ENCODE data around the gene BCAS1.

BCAS1 gene

GRCh38 chr20:54047048-54047447 lies 23.3 kb downstream of the BCAS1 start:
- no peak for DNase-seq

GRCh38 chr20:54044156-54044555 lies 26.2 kb downstream of the BCAS1 start:
- DNase-seq = no peak

- no peak for DNase-seq
These were observed 27.1 kb downstream of the BCAS1 start for GRCh38 chr20:54043076-54043967.

DNA sequence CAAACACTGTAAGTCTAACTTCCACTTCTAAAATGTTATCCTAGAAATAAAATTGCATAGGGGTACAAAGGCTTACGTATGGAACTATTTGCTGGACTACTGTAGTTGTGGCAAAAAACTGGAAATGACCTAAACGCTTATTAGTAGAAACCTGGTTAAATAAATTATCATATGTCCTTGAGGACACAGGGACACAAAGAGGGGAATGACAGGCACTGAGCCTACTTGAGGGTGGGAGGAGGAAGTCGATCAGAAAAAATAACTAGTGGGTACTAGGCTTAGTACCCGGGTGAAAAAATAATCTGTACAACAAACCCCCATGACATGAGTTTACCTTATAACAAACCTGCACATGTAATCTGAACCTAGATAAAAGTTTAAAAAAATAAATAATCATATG lies 28.4 kb downstream of the BCAS1 start:
- no peak for DNase-seq

- no peak for DNase-seq
These were observed 29.1 kb downstream of the BCAS1 start for GRCh38 chr20:54041336-54041735.

- DNase-seq = no peak
These were observed 29.9 kb downstream of the BCAS1 start for GRCh38 chr20:54040531-54040930.

DNA sequence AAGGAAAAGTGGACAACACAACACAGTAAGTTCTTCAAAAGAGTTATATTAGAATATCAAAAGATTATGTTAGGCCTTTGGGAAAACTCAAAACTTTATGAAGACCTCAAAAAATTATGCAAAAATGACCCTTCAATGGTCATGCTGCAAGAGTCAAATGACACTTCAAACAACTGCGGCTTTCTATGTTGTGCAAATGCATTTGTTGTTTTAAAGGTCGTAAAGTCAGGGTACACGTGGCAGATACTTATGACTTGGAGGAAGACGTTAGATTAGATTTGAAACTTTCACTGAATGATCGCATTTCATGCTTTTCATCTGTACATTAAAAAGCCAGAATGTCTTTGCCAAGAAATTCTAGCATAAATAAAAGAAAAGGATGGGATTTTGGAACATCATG lies 31.4 kb downstream of the BCAS1 start:
- no peak for DNase-seq

DNA sequence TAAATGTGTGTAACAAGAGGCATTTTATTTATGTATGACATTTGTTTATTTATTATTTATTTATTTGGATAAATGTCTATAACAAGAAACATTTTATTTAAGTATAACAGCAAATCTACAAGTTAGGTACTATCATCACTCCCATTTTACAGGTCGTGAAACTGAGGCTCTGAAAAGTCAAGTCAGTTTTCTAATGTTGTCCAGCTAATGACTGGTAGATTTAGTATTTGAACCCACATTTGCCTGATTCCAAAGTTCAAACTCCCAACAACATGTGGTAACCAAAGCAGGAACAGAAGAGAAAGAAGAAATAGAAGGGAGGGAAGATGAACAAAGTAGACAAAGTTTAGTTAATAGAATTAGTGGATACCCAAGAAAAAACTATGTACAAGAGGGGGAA lies 32.9 kb downstream of the BCAS1 start:
- no peak for DNase-seq

DNA sequence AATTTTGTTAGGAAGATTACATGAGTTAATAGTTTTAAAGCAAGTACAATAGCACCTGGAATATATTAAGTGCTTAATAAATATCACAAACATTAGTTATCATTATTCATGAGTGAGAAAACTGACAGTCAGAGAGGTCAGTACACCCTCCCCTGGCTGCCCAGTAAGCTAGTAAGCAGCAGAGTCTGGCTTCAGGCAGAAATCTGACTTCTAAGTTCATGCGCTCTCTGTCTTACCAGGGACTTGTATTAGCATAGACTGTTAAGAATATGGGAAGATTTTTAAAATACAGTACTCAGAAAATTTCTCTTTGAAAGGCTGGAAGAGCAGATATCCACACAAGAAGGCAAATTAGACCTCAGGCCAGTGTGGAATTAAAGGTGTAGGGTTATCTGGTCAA lies 40.8 kb downstream of the BCAS1 start:
- no peak for DNase-seq

DNA sequence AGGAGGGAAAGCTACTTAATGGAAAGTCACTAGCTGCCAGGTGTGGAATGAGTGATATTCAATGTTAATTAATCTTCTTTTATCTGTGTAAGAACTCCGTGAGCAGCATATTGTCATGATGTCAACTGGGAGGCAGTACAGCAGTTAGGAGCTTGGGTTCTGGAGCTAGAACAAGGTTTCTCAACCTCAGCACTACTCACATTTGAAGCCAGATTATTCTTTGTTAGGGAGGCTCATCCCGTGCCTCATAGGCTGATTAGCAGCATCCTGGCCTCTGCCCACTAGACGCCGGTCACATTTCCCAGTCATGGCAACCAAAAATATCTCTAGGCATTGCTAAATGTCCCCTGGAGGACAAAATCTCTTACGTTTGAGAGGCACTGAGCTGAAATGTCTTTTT lies 41.2 kb downstream of the BCAS1 start:
- DNase-seq = no peak

GRCh38 chr20:54028276-54029011 lies 42.0 kb downstream of the BCAS1 start:
- no peak for DNase-seq

DNA sequence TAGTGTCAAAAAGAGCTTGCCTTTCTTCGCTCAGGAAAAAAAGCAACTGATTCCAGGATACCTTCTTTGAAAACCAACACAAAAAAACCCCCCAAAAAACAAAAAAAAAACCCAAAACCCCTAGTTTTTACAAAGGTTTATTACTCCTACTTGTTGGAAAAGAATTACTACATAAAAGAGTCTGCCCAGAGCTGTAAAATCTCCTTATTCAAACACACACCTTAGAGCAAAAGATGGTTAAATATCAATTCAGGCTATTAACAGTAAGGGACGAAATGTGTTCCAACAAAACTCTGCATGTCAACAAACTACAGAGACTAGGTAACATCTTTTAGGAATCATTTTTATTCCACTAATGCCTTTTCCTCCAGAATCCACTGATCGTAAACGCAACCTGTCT lies 42.7 kb downstream of the BCAS1 start:
- DNase-seq = no peak

- no peak for DNase-seq
These were observed 43.9 kb downstream of the BCAS1 start for GRCh38 chr20:54026295-54027064.

DNA sequence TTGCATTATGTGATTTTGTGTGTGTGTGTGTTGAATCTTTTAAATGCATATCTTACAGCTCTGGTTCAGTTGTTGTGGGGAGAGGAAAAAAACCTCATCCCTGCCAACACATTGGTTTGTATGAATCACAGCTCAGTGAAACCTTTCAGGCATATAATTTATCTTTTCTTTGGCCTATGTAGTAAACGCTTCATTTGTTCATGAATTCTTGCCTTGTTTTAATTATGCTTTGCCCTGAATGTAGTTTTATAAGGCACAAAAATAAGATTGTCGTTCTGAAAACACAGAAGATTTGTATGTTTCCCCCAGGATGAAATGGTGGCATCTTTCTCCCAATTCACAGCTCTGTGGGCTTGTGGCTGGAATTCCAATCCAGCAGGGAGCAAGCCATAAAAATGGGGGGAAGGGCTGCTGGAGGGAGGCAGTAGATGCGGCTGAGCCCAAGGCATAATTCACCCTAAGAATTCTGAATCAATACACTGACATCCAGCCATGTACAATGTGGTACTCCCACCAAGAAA lies 45.1 kb downstream of the BCAS1 start:
- DNase-seq = no peak

DNA sequence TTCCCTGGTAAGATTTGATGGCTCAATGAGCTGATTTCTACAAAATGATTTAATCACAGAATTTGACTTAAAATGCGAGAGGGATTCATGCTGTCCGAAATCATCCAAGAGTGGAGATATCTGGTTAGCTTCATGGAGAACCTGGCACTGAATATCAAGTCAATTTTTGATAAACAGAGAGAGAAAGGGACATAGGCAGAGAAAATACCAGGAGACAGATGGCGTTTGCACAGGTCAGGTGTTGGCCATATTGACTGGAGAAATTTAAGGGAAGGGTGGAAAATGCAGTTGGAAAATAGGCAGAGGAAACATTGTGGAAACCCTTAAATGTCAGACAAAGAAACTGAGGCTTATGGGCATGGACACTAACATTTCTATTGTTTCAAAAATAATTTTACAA lies 47.0 kb downstream of the BCAS1 start:
- no peak for DNase-seq

DNA sequence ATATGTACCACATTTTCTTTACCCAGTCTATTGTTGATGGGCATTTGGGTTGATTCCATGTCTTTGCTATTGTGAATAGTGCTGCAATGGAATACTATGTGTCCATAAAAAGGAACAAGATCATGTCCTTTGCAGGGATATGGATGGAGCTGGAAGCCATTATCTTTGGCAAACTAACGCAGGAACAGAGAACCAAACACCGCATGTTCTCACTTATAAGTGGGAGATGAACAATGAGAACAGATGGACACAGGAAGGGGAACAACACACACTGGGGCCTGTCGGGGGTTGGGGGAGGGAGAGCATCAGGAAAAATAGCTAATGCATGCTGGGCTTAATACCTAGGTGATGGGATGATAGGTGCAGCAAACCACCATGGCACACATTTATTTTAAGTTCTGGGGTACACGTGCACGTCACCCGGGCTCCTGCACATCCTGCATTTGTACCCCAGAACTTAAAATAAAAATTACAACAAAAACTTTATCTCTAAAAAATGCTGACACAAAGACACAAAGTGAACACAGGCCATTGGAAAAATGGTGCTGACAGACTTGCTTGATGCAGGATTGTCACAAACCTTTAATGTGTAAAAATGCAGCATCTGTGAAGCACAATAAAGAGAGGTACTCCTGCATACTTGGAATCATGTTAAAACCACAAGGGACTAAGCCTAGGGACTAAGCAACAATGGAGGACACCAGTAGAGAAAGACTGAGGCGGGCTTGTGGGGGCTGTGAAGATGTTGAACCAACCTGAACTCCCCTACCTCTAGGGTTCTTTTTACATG lies 48.8 kb downstream of the BCAS1 start:
- no peak for DNase-seq

- no peak for DNase-seq
These were observed 49.5 kb downstream of the BCAS1 start for GRCh38 chr20:54020868-54021267.

- no peak for DNase-seq
These were observed 50.0 kb downstream of the BCAS1 start for GRCh38 chr20:54020348-54020747.

DNA sequence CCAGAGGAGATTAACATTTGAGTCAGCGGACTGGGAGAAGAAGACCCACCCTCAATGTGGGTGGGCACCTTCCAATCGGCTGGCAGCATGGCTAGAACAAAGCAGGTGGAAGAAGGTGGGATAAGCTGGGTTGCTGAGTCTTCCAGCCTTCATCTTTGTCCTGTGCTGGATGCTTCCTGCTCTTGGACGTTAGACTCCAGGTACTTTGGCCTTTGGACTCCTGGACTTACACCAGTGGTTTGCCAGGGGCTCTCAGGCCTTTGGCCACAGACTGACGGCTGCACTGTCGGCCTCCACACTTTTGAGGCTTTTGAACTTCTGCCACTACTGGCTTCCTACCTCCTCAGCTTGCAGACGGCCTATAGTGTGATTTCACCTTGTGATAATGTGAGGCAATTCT lies 50.8 kb downstream of the BCAS1 start:
- no peak for DNase-seq

DNA sequence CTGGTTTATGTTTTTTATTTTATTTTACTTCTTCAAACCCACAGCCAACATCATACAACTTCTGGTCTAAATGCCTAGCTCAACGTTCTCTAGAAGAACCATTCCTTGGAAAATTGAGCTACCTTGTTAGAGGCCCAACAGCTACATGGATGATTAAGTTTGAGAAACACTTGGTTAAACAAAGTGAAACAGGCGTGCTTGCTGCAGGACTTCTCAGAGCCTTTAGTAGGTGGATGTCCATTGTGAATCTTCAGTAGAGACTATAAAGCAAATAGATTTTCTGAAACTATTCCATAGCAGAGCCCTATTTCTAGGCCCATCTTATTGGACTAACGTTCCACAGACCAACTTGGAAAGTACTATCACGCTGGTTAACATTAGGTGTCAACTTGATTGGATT lies 51.3 kb downstream of the BCAS1 start:
- no peak for DNase-seq

GRCh38 chr20:54017846-54018245 lies 52.5 kb downstream of the BCAS1 start:
- DNase-seq = no peak

- no peak for DNase-seq
These were observed 54.9 kb downstream of the BCAS1 start for GRCh38 chr20:54015496-54015895.
